ENCODE measurements around the gene ANKRD30A.

DNA sequence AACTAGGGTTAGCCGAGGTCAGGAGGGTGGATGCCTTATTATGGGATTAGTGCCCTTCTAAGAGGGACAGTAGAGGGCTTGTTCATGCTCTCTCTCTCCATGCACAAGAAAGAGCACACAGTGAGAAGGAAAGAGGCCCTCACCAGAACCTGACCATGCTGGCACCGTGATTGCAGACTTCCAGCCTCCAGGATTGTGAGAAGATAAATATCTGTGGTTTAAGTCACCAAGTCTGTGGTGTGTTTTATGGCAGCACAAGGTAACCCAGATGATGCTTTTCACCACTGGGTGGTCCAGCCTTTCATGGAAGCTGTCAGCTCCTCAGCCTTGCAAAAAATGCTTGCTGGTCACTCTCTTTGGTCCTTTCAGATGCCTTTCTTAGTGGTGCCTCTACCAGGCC lies 175.9 kb downstream of the ANKRD30A start:
- TF ChIP-seq ESRRA (CRISPR knock-in tag; IDR thresholded peaks at IDR 0.05; ENCODE audit: borderline replicate concordance), result no peak
- TF ChIP-seq, protein P1, sequence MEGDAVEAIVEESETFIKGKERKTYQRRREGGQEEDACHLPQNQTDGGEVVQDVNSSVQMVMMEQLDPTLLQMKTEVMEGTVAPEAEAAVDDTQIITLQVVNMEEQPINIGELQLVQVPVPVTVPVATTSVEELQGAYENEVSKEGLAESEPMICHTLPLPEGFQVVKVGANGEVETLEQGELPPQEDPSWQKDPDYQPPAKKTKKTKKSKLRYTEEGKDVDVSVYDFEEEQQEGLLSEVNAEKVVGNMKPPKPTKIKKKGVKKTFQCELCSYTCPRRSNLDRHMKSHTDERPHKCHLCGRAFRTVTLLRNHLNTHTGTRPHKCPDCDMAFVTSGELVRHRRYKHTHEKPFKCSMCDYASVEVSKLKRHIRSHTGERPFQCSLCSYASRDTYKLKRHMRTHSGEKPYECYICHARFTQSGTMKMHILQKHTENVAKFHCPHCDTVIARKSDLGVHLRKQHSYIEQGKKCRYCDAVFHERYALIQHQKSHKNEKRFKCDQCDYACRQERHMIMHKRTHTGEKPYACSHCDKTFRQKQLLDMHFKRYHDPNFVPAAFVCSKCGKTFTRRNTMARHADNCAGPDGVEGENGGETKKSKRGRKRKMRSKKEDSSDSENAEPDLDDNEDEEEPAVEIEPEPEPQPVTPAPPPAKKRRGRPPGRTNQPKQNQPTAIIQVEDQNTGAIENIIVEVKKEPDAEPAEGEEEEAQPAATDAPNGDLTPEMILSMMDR (IDR thresholded peaks at IDR 0.05), result no peak
- TF ChIP-seq, protein P2, sequence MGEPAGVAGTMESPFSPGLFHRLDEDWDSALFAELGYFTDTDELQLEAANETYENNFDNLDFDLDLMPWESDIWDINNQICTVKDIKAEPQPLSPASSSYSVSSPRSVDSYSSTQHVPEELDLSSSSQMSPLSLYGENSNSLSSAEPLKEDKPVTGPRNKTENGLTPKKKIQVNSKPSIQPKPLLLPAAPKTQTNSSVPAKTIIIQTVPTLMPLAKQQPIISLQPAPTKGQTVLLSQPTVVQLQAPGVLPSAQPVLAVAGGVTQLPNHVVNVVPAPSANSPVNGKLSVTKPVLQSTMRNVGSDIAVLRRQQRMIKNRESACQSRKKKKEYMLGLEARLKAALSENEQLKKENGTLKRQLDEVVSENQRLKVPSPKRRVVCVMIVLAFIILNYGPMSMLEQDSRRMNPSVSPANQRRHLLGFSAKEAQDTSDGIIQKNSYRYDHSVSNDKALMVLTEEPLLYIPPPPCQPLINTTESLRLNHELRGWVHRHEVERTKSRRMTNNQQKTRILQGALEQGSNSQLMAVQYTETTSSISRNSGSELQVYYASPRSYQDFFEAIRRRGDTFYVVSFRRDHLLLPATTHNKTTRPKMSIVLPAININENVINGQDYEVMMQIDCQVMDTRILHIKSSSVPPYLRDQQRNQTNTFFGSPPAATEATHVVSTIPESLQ (CRISPR knock-in tag; IDR thresholded peaks at IDR 0.05), result no peak
- TF ChIP-seq, protein P3, sequence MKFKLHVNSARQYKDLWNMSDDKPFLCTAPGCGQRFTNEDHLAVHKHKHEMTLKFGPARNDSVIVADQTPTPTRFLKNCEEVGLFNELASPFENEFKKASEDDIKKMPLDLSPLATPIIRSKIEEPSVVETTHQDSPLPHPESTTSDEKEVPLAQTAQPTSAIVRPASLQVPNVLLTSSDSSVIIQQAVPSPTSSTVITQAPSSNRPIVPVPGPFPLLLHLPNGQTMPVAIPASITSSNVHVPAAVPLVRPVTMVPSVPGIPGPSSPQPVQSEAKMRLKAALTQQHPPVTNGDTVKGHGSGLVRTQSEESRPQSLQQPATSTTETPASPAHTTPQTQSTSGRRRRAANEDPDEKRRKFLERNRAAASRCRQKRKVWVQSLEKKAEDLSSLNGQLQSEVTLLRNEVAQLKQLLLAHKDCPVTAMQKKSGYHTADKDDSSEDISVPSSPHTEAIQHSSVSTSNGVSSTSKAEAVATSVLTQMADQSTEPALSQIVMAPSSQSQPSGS (CRISPR knock-in tag; IDR thresholded peaks at IDR 0.05; ENCODE audit: borderline replicate concordance, low read depth), result no peak
- TF ChIP-seq CREM (CRISPR knock-in tag; IDR thresholded peaks at IDR 0.05), result no peak
- TF ChIP-seq NR1H2 (CRISPR knock-in tag; IDR thresholded peaks at IDR 0.05), result no peak
- TF ChIP-seq, protein P4, sequence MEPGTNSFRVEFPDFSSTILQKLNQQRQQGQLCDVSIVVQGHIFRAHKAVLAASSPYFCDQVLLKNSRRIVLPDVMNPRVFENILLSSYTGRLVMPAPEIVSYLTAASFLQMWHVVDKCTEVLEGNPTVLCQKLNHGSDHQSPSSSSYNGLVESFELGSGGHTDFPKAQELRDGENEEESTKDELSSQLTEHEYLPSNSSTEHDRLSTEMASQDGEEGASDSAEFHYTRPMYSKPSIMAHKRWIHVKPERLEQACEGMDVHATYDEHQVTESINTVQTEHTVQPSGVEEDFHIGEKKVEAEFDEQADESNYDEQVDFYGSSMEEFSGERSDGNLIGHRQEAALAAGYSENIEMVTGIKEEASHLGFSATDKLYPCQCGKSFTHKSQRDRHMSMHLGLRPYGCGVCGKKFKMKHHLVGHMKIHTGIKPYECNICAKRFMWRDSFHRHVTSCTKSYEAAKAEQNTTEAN (CRISPR knock-in tag; IDR thresholded peaks at IDR 0.05), result no peak
- TF ChIP-seq ZNF671 (CRISPR knock-in tag; IDR thresholded peaks at IDR 0.05), result no peak
- TF ChIP-seq SP1 (CRISPR knock-in tag; conservative IDR thresholded peaks at IDR 0.05), result no peak
- TF ChIP-seq ZNF263 (CRISPR knock-in tag; IDR thresholded peaks at IDR 0.05; ENCODE audit: low read depth), result no peak
- TF ChIP-seq SMAD3 (CRISPR knock-in tag; IDR thresholded peaks at IDR 0.05; ENCODE audit: borderline replicate concordance), result no peak
- TF ChIP-seq ELF4 (CRISPR knock-in tag; IDR thresholded peaks at IDR 0.05; ENCODE audit: low read depth), result no peak
- no peak for TF ChIP-seq ZNF232 (CRISPR knock-in tag; IDR thresholded peaks at IDR 0.05)
- no peak for TF ChIP-seq FOXK1 (CRISPR knock-in tag; IDR thresholded peaks at IDR 0.05)

Data from WTC11 (cell line).